GM12892 (cell line): ENCODE data around the gene FAM162B.

Experiments
- POLR2A ChIP-seq: IDR thresholded peaks from 2 replicates; pipeline ENCODE4 v1.6.1; 2011; ENCODE audit warnings: low read depth, low read length, control low read depth
- TAF1 ChIP-seq: IDR thresholded peaks from 2 replicates; pipeline ENCODE4 v1.6.1; 2011; ENCODE audit warnings: low read depth, mild to moderate bottlenecking, control low read depth, low read length, borderline replicate concordance

DNA sequence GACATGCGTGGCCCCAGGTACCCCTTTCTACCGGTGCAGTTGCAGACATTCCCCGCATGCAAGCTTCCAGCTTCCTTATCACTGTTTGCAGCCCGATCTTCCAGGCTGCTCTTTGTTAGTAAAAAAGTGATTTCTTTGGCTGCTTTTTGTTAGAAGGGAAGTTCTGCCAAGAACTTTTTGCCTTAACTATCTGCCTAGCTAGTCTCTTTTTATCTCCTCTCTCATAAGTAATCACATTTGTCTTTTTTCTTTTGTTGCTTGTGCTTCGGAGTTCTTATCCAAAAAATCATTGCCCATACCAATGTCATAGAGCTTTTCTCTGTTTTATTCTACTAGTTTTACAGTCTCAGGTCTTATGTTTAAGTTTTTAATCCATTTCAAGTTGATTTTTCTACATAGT lies 20.3 kb downstream of the FAM162B start:
- TF ChIP-seq POLR2A (no peak), TAF1 (no peak)
